CD14-positive monocyte (primary cell): ENCODE results near the gene LRRC4C. TPM values are rescaled to one million over a fixed set of nuclear protein-coding genes. Genes with fewer than 3 reads are reported as not detected.

Source experiments
- DNase-seq, 3 donors: peaks; one replicate each; pipeline ENCODE4 v3.0.0-alpha.2; 2011 to 2022
- H2AFZ ChIP-seq: 2 replicates; pipeline ENCODE4 v1.6.0; 2012; ENCODE audit warnings: mild to moderate bottlenecking, low read depth, low read length, inconsistent platforms; ENCODE audit not compliant: insufficient read depth, poor library complexity, severe bottlenecking
- H3K27ac ChIP-seq, 2 donors: 1 replicate in 1 of 2; 2 replicates in 1 of 2; pipeline ENCODE4 v1.5.1; 2012 to 2013; ENCODE audit warnings: low read length in 2 of 2, control low read depth in 1 of 2, inconsistent platforms in 1 of 2, low read depth in 1 of 2, mild to moderate bottlenecking in 1 of 2
- H3K27me3 ChIP-seq, 2 donors: one replicate each; pipeline versions ENCODE4 v1.6.0 to v1.6.1; 2011 to 2013; ENCODE audit warnings: low read length in 2 of 2; ENCODE audit not compliant: control insufficient read depth in 2 of 2, insufficient read depth in 2 of 2
- H3K36me3 ChIP-seq, 2 donors: replicated peaks in 1 of 2; 1 replicate in 1 of 2; 2 replicates in 1 of 2; pipeline versions ENCODE4 v1.5.1 to v1.6.1; 2012 to 2013; ENCODE audit warnings: low read length in 2 of 2, control low read depth in 1 of 2, inconsistent platforms in 1 of 2, mild to moderate bottlenecking in 1 of 2; ENCODE audit not compliant: insufficient read depth in 2 of 2, control insufficient read depth in 1 of 2
- H3K4me1 ChIP-seq, 2 donors: 1 replicate in 1 of 2; 2 replicates in 1 of 2; pipeline versions ENCODE4 v1.5.1 to v1.6.1; 2012 to 2013; ENCODE audit warnings: low read length in 2 of 2, control low read depth in 1 of 2, inconsistent platforms in 1 of 2, mild to moderate bottlenecking in 1 of 2, moderate library complexity in 1 of 2; ENCODE audit not compliant: insufficient read depth in 2 of 2, control insufficient read depth in 1 of 2
- H3K4me2 ChIP-seq: replicated peaks from 2 replicates; pipeline ENCODE3; 2012; ENCODE audit warnings: low read length, moderate library complexity, mild to moderate bottlenecking; ENCODE audit not compliant: poor library complexity, severe bottlenecking; ENCODE audit errors: extremely low read depth
- H3K4me3 ChIP-seq, 3 experiments: fragments of 200-600 bp in 1 of 3; sonication (generic) in 1 of 3; replicated peaks in 1 of 3; 1 replicate in 2 of 3; 2 replicates in 1 of 3; pipeline ENCODE4 v1.5.1; 2011 to 2013; ENCODE audit warnings: low read length in 3 of 3, mild to moderate bottlenecking in 3 of 3, control low read depth in 2 of 3, low read depth in 2 of 3, inconsistent platforms in 1 of 3, moderate library complexity in 1 of 3
- H3K79me2 ChIP-seq: 2 replicates; pipeline ENCODE4 v1.6.0; 2012; ENCODE audit warnings: mild to moderate bottlenecking, control low read depth, inconsistent platforms, low read length, moderate library complexity; ENCODE audit not compliant: insufficient read depth
- H3K9ac ChIP-seq: 2 replicates; pipeline ENCODE4 v1.6.0; 2017; ENCODE audit warnings: low read length, mild to moderate bottlenecking; ENCODE audit not compliant: insufficient read depth, poor library complexity, severe bottlenecking
- H3K9me3 ChIP-seq, 2 donors: replicated peaks in 1 of 2; 1 replicate in 1 of 2; 2 replicates in 1 of 2; pipeline versions ENCODE4 v1.5.1 to v1.6.1; 2012 to 2013; ENCODE audit warnings: low read length in 2 of 2, control low read depth in 1 of 2; ENCODE audit not compliant: control insufficient read depth in 1 of 2, insufficient read depth in 1 of 2
- H4K20me1 ChIP-seq: 2 replicates; pipeline ENCODE4 v1.6.0; 2012; ENCODE audit warnings: mild to moderate bottlenecking, low read length, control low read depth, moderate library complexity; ENCODE audit not compliant: insufficient read depth
- H3K27ac Mint-ChIP-seq, 7 donors: one replicate each; pipeline ENCODE4 v1.8.0; 2020; ENCODE audit warnings: mild to moderate bottlenecking in 7 of 7, mixed read lengths in 7 of 7, moderate library complexity in 6 of 7, inconsistent platforms in 2 of 7
- H3K27me3 Mint-ChIP-seq, 3 donors: one replicate each; pipeline ENCODE4 v1.8.0; 2021 to 2022; ENCODE audit warnings: low read depth in 3 of 3, mild to moderate bottlenecking in 3 of 3, mixed read lengths in 3 of 3, moderate library complexity in 3 of 3, inconsistent platforms in 1 of 3
- H3K36me3 Mint-ChIP-seq, 2 donors: one replicate each; pipeline ENCODE4 v1.8.0; 2020; ENCODE audit warnings: mixed read lengths in 2 of 2, inconsistent platforms in 1 of 2, mild to moderate bottlenecking in 1 of 2
- H3K4me1 Mint-ChIP-seq: one replicate; pipeline ENCODE4 v1.8.0; 2020; ENCODE audit warnings: mild to moderate bottlenecking, mixed read lengths
- H3K4me3 Mint-ChIP-seq, 2 donors: one replicate each; pipeline ENCODE4 v1.8.0; 2020; ENCODE audit warnings: mild to moderate bottlenecking in 2 of 2, mixed read lengths in 2 of 2, moderate library complexity in 1 of 2
- H3K9me3 Mint-ChIP-seq, 7 donors: one replicate each; pipeline ENCODE4 v1.8.0; 2020 to 2022; ENCODE audit warnings: mixed read lengths in 7 of 7, mild to moderate bottlenecking in 6 of 7, moderate library complexity in 6 of 7, inconsistent platforms in 2 of 7
- WGBS: methylation state at CpG from one replicate; pipeline ENCODE4 v1.1.5; 2013; ENCODE audit warnings: missing lambda C conversion rate; ENCODE audit not compliant: insufficient coverage; 5-methylcytosine and 5-hydroxymethylcytosine counted together
- intact Hi-C, 2 donors: fragments of 100-400 bp; cut with micrococcal nuclease; formaldehyde crosslinking; loops; one replicate each; pipeline versions ENCODE4 v1.15.0 to v1.15.1; 2023
- polyA plus RNA-seq, 3 donors: library from polyadenylated mRNA; depleted of rRNA in 1 of 3; unstranded in 2 of 3; stranded (reverse) in 1 of 3; fragments of 300-500 nt in 2 of 3; fragments of >200 nt in 1 of 3; fragmentation: Illumina TruSeq in 2 of 3; gene quantifications; 1 replicate in 2 of 3; 2 replicates in 1 of 3; pipeline ENCODE4 v1.2.3, GENCODE V29; 2012 to 2021
- TF ChIP-seq, protein P1 (sequence below): fragments of 200-600 bp; IDR thresholded peaks from one replicate; pipeline ENCODE4 v1.8.0; 2022; ENCODE audit warnings: antibody characterized with exemption, mild to moderate bottlenecking

LRRC4C gene
- polyA plus RNA-seq, 3 donors, result not detected

DNA sequence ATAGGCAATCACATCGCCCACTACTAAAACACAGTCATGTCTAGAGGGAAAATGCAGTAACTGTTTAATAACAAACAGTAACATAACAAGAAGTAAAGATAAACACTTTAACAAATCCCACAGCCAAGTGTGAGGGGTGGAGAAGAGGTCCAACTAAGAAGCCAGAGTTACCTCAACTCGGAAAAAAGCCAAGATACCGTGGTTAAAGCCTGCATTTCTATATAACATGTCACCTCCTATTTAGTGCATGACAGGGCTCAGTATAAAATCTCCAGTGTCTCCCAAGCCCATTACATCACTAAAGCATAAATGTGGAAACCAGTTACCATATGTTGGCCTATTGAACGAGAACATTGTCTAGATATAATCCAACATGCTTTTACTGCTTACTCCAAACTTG, 281.7 kb downstream of the LRRC4C start:
- no peak overlapping the region for H3K4me3 ChIP-seq
- no peaks in the 10 kb centered on the region for H4K20me1 ChIP-seq
- no peak overlapping the region for H2AFZ ChIP-seq
- no peaks in the 10 kb centered on the region for H3K9me3 ChIP-seq
- 71% methylated on average over 1 of the region's 4 CpGs for WGBS
- no peaks in the 10 kb centered on the region for H3K36me3 Mint-ChIP-seq
- H3K4me2 ChIP-seq, result no peak overlapping the region
- TF ChIP-seq, protein P1, sequence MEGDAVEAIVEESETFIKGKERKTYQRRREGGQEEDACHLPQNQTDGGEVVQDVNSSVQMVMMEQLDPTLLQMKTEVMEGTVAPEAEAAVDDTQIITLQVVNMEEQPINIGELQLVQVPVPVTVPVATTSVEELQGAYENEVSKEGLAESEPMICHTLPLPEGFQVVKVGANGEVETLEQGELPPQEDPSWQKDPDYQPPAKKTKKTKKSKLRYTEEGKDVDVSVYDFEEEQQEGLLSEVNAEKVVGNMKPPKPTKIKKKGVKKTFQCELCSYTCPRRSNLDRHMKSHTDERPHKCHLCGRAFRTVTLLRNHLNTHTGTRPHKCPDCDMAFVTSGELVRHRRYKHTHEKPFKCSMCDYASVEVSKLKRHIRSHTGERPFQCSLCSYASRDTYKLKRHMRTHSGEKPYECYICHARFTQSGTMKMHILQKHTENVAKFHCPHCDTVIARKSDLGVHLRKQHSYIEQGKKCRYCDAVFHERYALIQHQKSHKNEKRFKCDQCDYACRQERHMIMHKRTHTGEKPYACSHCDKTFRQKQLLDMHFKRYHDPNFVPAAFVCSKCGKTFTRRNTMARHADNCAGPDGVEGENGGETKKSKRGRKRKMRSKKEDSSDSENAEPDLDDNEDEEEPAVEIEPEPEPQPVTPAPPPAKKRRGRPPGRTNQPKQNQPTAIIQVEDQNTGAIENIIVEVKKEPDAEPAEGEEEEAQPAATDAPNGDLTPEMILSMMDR, result no peak
- no peaks in the 10 kb centered on the region for H3K79me2 ChIP-seq
- peaks cover 0 to 1% (median 0%) of the 10 kb centered on the region in 3 donors for H3K27me3 Mint-ChIP-seq
- no peak overlapping the region for H3K9ac ChIP-seq
- no peak overlapping the region for H3K4me3 Mint-ChIP-seq
- H3K9me3 Mint-ChIP-seq, result peaks cover 0 to 10% (median 5%) of the 10 kb centered on the region in 7 donors
- H3K27me3 ChIP-seq, result no peaks in the 10 kb centered on the region
- no peaks in the 10 kb centered on the region for H3K4me1 Mint-ChIP-seq
- H3K27ac ChIP-seq, result no peak overlapping the region
- H3K27ac Mint-ChIP-seq, result no peak overlapping the region
- no peaks in the 10 kb centered on the region for H3K36me3 ChIP-seq
- no peak for DNase-seq
- intact Hi-C loops, result no loop called here
- no peaks in the 10 kb centered on the region for H3K4me1 ChIP-seq

DNA sequence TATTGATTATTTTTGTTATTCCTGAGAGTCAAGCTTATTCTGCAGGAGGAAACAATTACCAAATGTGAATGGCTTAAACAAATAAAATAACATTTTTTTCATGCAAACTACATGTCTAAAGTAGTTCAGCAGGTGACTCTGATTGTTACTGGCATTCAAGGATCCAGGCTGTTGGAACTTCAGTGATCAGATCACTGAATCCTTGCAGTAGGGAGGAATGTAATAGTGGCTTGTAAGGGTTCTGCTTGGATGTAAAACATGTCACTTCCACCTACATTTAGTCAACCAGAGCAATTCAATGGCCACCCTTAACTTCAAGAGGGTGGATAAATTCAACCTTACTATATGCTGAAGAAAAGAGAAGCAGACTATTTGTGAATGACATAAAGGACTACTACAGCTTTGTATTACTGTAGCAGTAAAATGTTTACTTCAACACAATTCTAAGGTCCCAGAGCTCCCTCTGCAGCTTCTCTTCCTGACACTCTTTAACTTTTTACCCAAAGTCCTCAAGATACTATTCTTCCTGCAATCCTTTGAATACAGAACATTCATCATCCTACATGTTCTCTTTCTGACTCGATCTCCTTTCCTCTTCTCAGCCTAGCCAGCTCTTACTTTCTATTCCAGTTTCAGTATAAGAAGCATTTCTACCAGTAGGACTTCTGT, 284.0 kb downstream of the LRRC4C start:
- intact Hi-C loops, result no loop called here
- no peaks in the 10 kb centered on the region for H3K27me3 ChIP-seq
- no peak overlapping the region for H3K9ac ChIP-seq
- DNase-seq, result no peak
- no peak overlapping the region for H2AFZ ChIP-seq
- no peak overlapping the region for H3K27ac ChIP-seq
- no peaks in the 10 kb centered on the region for H4K20me1 ChIP-seq
- H3K9me3 ChIP-seq, result no peaks in the 10 kb centered on the region
- Mint-ChIP-seq H3K27ac (no peak overlapping the region), H3K27me3 (peaks cover 0 to 1% (median 0%) of the 10 kb centered on the region in 3 donors), H3K36me3 (no peaks in the 10 kb centered on the region), H3K4me1 (no peaks in the 10 kb centered on the region), H3K9me3 (peaks cover 2 to 10% (median 3%) of the 10 kb centered on the region in 7 donors), H3K4me3 (no peak overlapping the region)
- H3K36me3 ChIP-seq, result no peaks in the 10 kb centered on the region
- no peaks in the 10 kb centered on the region for H3K79me2 ChIP-seq
- H3K4me3 ChIP-seq, result no peak overlapping the region
- TF ChIP-seq, protein P1, result no peak
- H3K4me2 ChIP-seq, result no peak overlapping the region
- H3K4me1 ChIP-seq, result no peaks in the 10 kb centered on the region
- no CpG with 5 or more reads among the region's 1 CpG for WGBS
